HepG2 (cell line): ENCODE data around the gene ZNF586. TPM values are rescaled to one million over a fixed set of nuclear protein-coding genes. Genes with fewer than 3 reads are reported as not detected.

ENCODE experiments used
- CREB1 ChIP-seq, 2 experiments: fragments of 450-650 bp in 1 of 2; IDR thresholded peaks; 2 replicates each; pipeline ENCODE4 v1.6.1; 2016 to 2017; ENCODE audit warnings: control low read depth in 1 of 2, mild to moderate bottlenecking in 1 of 2, missing compliant biosample characterization in 1 of 2, missing genetic modification characterization in 1 of 2
- NAIF1 ChIP-seq: sonication (generic); formaldehyde crosslinking; IDR thresholded peaks from 2 replicates; pipeline ENCODE4 v1.5.0; 2020; ENCODE audit warnings: mild to moderate bottlenecking, missing genetic modification reagents, borderline replicate concordance
- NFAT5 ChIP-seq: sonication (generic); formaldehyde crosslinking; IDR thresholded peaks from 2 replicates; pipeline ENCODE4 v1.4.0; 2020; ENCODE audit warnings: missing genetic modification reagents
- PATZ1 ChIP-seq: sonication (generic); formaldehyde crosslinking; IDR thresholded peaks from 2 replicates; pipeline ENCODE4 v1.4.0; 2020; ENCODE audit warnings: missing genetic modification reagents
- PRDM10 ChIP-seq: sonication (generic); formaldehyde crosslinking; IDR thresholded peaks from 2 replicates; pipeline ENCODE4 v1.4.0; 2020; ENCODE audit warnings: low read depth, missing genetic modification reagents
- SNAI1 ChIP-seq: sonication (generic); formaldehyde crosslinking; IDR thresholded peaks from 2 replicates; pipeline ENCODE4 v1.5.0; 2020; ENCODE audit warnings: mild to moderate bottlenecking, missing genetic modification reagents, borderline replicate concordance
- TBX3 ChIP-seq: fragments of 450-650 bp; IDR thresholded peaks from 2 replicates; pipeline ENCODE4 v1.6.1; 2017; ENCODE audit warnings: antibody characterized with exemption, mild to moderate bottlenecking, inconsistent platforms, borderline replicate concordance
- ZNF264 ChIP-seq: sonication (generic); formaldehyde crosslinking; IDR thresholded peaks from 2 replicates; pipeline ENCODE4 v1.4.0; 2020; ENCODE audit warnings: missing genetic modification reagents
- ZNF34 ChIP-seq: sonication (generic); formaldehyde crosslinking; IDR thresholded peaks from 2 replicates; pipeline ENCODE4 v1.4.0; 2020; ENCODE audit warnings: mild to moderate bottlenecking, missing genetic modification reagents, borderline replicate concordance
- ZNF75D ChIP-seq: sonication (generic); formaldehyde crosslinking; IDR thresholded peaks from 2 replicates; pipeline ENCODE4 v1.8.1; 2023; ENCODE audit warnings: missing genetic modification reagents, mild to moderate bottlenecking, borderline replicate concordance
- polyA plus RNA-seq, 8 experiments: library from polyadenylated mRNA; depleted of rRNA in 3 of 8; stranded (reverse) in 7 of 8; unstranded in 1 of 8; fragments of >200 nt; fragmentation: Illumina TruSeq in 4 of 8; extraction: Trizol in 4 of 8; gene quantifications; 2 replicates each; pipeline versions ENCODE4 v1.2.1 to v1.2.3, GENCODE V29; 2011 to 2016; ENCODE audit warnings: low read depth in 4 of 8, missing spikeins in 1 of 8, mixed read lengths in 1 of 8; ENCODE audit not compliant: insufficient read depth in 1 of 8
- total RNA-seq, 5 experiments: library from RNA; depleted of rRNA; stranded (reverse); fragments of >200 nt; fragmentation: Illumina TruSeq; extraction: Trizol; gene quantifications; 2 replicates each; pipeline ENCODE4 v1.2.3, GENCODE V29; 2016; ENCODE audit warnings: low read depth in 1 of 5
- TF ChIP-seq, protein P1 (sequence below): sonication (generic); formaldehyde crosslinking; IDR thresholded peaks from 2 replicates; pipeline ENCODE4 v1.5.0; 2020; ENCODE audit warnings: missing genetic modification reagents, mild to moderate bottlenecking, borderline replicate concordance
- TF ChIP-seq, protein P2 (sequence below): sonication (generic); formaldehyde crosslinking; IDR thresholded peaks from 2 replicates; pipeline ENCODE4 v1.8.0; 2022; ENCODE audit warnings: mild to moderate bottlenecking, missing genetic modification reagents; ENCODE audit not compliant: insufficient replicate concordance

ZNF586 gene
- total and polyA plus RNA-seq, 2 of the 13 experiments (the other 11 are each of a cell fraction or from before 2014, with no cell fraction given) = 0.50 to 3.4 TPM

DNA sequence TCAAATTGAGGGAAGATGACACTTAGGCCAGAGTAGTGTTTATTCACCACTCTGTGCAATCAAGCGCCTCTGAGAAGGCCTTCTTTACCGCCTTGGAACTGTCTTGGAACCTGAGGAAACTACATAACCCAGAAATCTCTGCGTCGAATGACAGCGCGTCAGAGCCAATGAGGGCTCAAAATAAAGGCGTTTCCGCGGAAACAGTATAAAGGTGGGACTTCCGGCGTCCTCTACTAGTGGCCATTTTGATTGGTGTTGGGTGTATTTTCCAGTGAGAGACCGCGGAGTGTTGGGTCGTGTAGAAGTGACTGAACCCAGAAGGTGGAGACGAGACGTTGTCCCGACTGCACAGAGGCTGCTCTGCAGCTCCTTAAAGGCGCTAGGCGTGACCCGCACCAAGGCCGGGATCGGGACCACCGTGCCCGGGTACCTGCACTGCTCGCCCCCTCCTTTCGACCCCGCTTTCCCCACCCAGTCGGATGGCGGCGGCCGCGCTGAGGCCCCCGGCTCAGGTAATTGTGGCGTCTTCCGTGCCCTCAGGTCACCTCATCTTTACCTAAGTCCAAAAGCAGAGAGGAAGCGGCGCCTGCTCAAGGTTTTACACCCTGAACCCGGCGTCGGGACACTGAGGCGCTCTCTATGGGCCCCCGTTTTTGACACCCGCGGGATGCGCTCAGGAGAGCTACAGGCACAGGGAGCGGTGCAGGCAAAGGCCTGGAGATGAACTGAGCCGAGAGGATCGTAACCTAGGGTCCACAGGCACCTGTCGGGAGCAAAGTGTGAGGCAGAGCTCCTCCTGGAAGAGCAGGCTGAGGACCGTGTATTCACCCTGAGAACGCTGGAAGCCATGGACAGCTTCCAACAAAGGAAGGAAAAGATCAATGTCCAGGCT is 22.6 kb upstream of the ZNF586 start, which contains the start of gene ZNF776 (continued):
- no peak for TF ChIP-seq TBX3
- no peak for TF ChIP-seq NAIF1 (CRISPR knock-in tag)
- no peak for TF ChIP-seq ZNF34 (CRISPR knock-in tag)
- peak; percentile 45; the same call in 1 of the 2 replicates for TF ChIP-seq PRDM10 (CRISPR knock-in tag)
- TF ChIP-seq ZNF264 (CRISPR knock-in tag) = no peak
- peak; percentile 12; the same call in 1 of the 2 replicates for TF ChIP-seq PATZ1
- TF ChIP-seq ZNF75D = no peak
- TF ChIP-seq SNAI1 (CRISPR knock-in tag) = peak; percentile 31; the same call in 1 of the 2 replicates
- TF ChIP-seq, protein P1, sequence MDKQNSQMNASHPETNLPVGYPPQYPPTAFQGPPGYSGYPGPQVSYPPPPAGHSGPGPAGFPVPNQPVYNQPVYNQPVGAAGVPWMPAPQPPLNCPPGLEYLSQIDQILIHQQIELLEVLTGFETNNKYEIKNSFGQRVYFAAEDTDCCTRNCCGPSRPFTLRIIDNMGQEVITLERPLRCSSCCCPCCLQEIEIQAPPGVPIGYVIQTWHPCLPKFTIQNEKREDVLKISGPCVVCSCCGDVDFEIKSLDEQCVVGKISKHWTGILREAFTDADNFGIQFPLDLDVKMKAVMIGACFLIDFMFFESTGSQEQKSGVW (CRISPR knock-in tag) = no peak
- peak; percentile 69; the same call in 1 of the 2 replicates for TF ChIP-seq NFAT5 (CRISPR knock-in tag)
- TF ChIP-seq, protein P2, sequence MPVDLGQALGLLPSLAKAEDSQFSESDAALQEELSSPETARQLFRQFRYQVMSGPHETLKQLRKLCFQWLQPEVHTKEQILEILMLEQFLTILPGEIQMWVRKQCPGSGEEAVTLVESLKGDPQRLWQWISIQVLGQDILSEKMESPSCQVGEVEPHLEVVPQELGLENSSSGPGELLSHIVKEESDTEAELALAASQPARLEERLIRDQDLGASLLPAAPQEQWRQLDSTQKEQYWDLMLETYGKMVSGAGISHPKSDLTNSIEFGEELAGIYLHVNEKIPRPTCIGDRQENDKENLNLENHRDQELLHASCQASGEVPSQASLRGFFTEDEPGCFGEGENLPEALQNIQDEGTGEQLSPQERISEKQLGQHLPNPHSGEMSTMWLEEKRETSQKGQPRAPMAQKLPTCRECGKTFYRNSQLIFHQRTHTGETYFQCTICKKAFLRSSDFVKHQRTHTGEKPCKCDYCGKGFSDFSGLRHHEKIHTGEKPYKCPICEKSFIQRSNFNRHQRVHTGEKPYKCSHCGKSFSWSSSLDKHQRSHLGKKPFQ = peak; percentile 50
- TF ChIP-seq CREB1 (IDR thresholded peaks at IDR 0.05) = peak; percentile 72
- TF ChIP-seq CREB1 (CRISPR knock-in tag; IDR thresholded peaks at IDR 0.05) = peak; percentile 90
